Stimulated activated CD8-positive, alpha-beta memory T cell treated with anti-CD3 and anti-CD28 coated beads, Interleukin-7, amount 100 ng/mL, for 1 hour (primary cell): ENCODE results near the gene DNAH1.

Source experiments
- DNase-seq, 2 donors: peaks; one replicate each; pipeline ENCODE4 v3.0.0-alpha.2; 2020; ENCODE audit warnings: low read depth in 2 of 2

The DNAH1 gene

GRCh38 chr3:52388348-52388821, 72.3 kb downstream of the DNAH1 start:
- no peak for DNase-seq

DNA sequence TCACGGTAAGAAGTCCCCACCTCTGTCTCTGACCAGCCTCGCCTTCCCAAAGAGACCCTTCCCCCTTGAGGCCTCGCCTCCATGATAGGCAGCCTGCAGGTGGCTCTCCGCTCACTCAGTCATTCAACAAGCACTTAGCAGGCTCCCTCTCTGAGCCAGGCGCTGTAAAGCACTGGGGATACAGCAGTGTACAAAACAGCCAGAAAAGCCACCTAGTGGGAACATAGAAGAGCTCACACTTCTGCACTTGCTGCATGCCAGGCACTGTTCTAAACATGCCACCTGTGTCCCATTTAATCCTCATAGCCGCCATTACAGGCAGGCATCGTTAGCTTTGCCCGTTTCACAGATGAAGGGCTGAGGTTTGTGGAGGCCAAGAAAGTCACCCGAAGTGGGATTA, 72.8 kb downstream of the DNAH1 start:
- no peak for DNase-seq

- no peak for DNase-seq
Observed at GRCh38 chr3:52391096-52391495, 75.0 kb downstream of the DNAH1 start.

DNA sequence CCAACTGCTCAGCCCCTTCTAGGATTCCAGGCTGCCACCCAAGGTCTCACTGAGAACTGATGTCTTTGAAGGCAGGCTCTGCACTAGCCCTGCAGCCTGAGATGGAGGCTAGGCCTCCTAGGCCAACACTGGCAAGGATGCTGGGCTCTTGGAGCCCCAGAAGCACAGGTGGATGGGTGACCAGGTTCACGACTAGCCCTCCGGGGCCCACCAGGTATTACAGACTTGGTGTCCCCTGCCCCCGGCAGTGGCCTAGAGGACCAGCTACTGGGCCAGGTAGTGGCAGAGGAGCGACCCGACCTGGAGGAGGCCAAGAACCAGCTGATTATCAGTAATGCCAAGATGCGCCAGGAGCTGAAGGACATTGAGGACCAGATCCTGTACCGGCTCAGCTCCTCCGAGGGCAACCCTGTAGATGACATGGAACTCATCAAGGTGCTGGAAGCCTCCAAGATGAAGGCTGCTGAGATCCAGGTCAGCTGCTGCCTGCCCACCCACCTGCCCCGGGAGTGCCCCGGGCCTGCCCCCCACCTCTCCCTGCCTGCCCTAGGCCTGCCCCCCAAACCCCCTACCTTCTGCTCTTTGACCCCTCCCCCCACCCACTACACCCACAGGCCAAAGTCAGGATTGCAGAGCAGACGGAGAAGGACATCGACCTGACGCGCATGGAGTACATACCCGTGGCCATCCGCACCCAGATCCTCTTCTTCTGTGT, 76.3 kb downstream of the DNAH1 start:
- DNase-seq: no peak

DNA sequence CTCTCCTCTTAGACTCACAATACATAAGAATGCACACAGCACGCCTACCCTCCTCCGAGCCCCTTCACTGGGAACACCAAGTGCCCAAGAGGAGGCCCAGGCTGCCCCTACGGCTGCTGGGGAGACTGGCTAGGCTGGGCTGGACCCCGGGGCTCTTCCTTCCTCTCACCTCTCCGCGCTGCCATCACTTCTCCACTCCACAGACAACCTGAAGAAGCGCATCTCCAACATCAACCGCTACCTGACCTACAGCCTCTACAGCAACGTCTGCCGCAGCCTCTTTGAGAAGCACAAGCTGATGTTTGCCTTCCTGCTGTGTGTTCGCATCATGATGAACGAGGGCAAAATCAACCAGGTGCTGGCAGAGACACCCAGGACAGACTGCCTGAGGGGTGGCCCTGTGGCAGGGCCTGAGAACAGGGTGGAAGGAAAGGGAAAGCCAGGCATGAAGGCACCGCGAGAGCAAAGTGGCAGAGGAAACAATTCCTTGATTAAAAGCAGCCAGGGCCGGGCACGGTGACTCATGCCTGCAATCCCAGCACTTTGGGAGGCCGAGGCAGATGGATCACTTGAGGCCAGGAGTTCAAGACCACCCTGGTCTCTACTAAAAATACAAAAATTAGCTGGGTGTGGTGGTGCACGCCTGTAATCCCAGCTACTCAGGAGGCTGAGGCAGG, 77.2 kb downstream of the DNAH1 start:
- DNase-seq: no peak

- no peak for DNase-seq
Observed at GRCh38 chr3:52393959-52394670, 78.0 kb downstream of the DNAH1 start.

DNA sequence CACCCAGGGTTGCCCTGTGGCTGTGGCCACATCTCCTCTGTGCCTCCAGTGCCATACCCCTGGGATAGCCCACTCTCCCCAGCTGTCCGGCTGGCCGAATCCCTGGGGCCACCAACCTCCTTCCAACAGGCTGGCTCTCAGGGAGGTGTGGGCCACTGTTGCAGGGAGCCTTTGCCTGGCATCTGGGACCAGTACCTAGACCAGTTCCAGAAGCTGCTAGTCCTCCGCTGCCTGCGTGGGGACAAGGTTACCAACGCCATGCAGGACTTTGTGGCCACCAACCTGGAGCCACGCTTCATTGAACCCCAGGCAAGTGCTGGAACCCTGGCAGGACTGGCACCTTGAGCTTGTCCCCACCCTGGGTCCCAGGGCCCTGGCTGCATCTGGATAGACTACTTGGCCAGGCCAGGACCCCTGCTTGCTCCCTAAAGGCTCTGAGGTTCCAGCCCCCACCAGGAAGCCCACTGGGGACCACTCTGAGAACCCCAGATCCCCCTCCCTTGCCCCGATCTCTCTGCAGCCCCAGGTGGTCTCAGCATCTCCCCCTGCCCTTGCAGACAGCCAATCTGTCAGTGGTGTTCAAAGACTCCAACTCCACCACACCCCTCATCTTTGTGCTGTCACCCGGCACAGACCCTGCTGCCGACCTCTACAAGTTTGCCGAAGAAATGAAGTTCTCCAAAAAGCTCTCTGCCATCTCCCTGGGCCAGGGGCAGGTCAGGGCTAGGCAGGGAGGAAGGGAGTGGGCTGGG, 78.8 kb downstream of the DNAH1 start:
- no peak for DNase-seq

- DNase-seq: no peak
Observed at GRCh38 chr3:52395503-52395865, 79.4 kb downstream of the DNAH1 start.

- no peak for DNase-seq
Observed at GRCh38 chr3:52396011-52396906, 80.1 kb downstream of the DNAH1 start.

DNA sequence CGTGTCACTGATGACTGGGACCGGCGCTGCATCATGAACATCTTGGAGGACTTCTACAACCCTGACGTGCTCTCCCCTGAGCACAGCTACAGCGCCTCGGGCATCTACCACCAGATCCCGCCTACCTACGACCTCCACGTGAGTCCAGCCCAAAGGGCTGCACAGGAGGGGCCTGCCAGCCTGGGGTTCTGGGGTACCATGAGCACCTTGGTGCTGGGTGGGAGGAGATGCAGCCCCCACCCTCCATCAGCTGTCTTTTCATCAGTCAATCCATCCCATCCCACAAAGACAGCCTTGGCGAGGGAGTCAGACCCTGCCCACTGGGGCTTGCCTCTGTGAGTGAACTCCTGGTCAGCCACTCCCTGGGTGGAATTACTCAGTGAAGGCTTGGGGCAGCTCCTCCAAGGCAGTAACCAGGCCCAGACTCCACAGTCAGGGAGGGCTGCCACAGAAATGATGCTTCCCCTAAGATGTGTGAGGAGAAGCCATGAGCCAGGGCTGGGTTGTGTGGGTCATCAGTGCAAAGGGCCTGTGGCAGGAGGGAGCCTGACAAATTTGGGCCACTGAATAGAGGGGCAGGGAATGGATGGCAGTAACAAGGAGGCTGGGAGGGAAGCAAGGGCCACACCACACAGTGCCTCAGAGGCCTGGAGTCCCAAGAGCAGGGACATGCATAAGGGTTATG, 80.9 kb downstream of the DNAH1 start:
- no peak for DNase-seq

DNA sequence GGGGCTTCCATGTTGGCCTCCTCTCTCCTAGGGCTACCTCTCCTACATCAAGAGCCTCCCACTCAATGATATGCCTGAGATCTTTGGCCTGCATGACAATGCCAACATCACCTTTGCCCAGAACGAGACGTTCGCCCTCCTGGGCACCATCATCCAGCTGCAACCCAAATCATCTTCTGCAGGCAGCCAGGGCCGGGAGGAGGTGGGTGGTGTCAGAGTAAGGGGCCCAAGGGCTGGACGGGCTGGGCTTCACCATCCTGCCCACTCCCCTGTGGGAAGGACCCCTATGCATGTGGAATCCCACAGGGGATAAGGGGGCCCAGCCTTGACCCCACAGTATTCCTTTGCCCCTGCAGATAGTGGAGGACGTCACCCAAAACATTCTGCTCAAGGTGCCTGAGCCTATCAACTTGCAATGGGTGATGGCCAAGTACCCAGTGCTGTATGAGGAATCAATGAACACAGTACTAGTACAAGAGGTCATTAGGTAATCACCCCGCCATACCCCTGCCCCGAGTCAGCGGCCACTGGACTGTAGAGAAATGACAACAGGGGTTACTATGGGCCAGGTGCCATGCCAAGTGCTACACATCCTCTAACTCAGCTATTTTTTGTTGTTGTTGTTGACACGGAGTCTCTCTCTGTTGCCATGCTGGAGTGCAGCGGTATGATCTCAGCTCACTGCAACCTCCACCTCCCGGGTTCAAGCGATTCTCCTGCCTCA, 81.7 kb downstream of the DNAH1 start:
- no peak for DNase-seq

DNA sequence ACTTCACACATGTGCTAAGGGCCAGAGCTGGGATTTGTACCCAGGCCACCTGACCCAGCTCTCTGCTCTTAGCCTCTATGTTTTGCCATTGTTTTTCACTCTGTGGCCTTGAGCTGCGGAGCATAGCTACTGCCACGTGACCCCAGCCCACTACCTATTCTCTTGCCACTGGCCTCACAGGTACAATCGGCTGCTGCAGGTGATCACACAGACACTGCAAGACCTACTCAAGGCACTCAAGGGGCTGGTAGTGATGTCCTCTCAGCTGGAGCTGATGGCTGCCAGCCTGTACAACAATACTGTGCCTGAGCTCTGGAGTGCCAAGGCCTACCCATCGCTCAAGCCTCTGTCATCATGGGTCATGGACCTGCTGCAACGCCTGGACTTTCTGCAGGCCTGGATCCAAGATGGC, 82.6 kb downstream of the DNAH1 start:
- no peak for DNase-seq

DNA sequence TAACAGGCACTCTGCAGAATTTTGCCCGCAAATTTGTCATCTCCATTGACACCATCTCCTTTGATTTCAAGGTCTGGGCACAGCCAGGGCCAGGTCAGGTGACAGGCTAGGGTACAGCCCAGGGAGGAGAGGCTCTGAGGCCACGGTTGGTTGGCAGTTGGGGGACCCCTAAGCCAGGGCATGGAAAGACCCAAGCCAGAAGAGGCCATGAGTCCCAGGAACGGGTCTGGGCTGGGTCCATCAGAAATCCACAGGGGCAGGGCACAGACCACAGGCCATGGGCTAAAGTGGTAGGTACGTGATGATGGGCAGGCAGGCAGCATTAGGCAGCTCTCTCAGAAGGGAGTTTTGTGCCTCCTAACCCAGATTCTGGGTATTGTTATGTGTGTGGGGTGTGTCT, 83.0 kb downstream of the DNAH1 start:
- no peak for DNase-seq

- no peak for DNase-seq
Observed at GRCh38 chr3:52399593-52399992, 83.5 kb downstream of the DNAH1 start.

DNA sequence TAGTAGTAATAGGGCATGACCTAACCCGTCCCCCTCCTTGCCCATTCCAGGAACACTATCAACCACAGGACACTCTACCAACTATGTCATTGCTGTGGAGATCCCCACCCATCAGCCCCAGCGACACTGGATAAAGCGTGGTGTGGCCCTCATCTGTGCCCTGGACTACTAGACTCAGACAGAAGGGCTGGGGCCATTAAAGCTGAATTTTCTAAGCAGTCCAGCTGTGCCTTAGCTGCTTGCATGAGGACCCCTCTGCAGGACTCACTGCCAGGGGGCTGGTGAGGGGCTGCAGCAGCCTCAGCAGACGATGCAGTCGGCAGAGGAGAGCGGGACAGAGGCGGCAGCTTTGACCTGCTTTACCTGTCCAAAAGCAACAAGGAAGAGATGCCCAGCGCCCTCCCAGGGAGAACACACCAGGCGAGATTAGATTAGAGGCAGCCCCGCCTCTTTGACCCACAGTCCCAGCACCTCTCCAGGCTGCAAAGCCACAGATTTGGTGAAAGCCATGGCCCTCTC, 84.2 kb downstream of the DNAH1 start:
- DNase-seq: no peak

DNA sequence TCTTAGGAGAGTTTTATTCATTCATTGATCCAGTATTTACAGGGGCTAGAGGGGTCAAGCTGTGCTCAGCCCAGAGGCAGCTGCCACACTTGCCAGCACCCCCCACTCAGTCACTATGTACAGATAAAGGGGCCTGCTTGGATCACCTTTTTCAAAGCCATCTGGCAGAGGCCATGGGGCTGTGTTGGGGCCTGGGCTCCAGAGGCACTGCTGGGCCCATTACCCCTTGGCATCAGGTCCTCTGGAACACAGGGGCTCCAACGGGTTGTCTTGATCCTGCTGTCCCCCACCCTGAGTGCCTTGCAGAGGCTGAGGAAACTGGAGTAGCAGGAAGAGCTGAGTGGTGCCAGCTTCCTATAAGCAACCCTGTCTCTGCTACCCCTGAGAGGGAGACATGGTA, 84.9 kb downstream of the DNAH1 start:
- DNase-seq: no peak

GRCh38 chr3:52401551-52401950, 85.4 kb downstream of the DNAH1 start:
- DNase-seq: no peak

DNA sequence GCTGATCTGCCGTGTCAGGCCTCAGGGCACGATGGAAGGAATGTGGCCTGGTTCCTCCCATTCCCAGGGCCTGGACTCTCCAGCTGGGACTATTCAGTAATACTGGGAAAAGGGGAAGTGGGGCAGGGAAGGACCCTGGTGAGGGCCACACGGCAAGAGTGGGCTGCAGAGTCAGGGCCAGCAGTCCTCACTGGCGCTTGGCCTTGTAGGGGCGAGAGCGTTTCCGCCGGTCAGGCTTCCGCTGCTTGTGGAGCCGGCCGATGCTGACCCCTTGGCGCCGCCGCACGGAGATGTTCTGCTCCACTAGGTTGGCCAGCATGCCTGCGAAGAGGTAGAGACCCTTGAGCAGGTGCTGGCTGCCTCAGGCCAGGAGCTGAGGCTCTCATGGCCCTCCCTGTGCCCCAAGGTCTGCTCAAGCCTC, 86.0 kb downstream of the DNAH1 start:
- no peak for DNase-seq

DNA sequence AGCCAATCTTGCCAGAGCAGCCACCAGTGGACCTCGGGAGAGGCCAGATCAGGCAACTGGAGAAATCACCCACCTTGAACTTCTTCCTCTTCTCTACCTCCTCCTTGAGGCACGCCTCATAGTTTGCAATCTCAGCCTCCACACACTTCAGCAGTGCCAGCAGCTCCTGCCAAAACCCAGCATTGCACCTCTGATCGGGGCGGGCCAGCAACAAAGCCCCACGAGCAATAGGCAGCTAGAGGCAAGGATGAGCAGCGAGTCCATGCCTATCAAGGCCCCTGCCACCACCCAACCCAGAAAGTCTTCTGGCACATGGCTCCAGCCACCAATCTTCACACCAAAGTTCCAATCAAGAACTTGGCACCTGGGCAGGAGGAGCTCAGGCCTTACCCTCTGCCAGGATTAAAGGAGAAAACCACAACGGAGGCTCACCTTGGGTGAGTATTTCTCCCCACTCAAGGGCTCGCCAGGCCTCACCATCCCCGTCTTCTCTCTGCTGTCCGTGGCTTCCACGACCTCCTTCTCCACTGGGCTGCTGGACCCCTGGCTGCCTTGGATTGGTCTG, 86.7 kb downstream of the DNAH1 start:
- no peak for DNase-seq
